Muscle of back (tissue), 11 donors: Measurements from ENCODE around the gene TRAPPC2L. TPM values are rescaled to one million over a fixed set of nuclear protein-coding genes. Genes with fewer than 3 reads are reported as not detected.
"Not testable (repeated sequence)": the region's sequence is repeated elsewhere in the genome, so short reads cannot be mapped to it uniquely, and the experiment has no call there.

Experiments
- DNase-seq, 3 donors: peaks; one replicate each; pipeline versions ENCODE4 v3.0.0 to v3.0.0-alpha.2; 2013
- polyA plus RNA-seq, 10 donors: library from polyadenylated mRNA; unstranded; fragments of 120-200 nt; gene quantifications; one replicate each; pipeline ENCODE4 v1.2.1, GENCODE V29; 2013; ENCODE audit not compliant: insufficient read length in 10 of 10

Gene TRAPPC2L
- polyA plus RNA-seq, 10 donors, result 45.8 to 61.5 (median 53.5) TPM

- no peak for DNase-seq
These were observed 40.0 kb upstream of the TRAPPC2L start for GRCh38 chr16:88816736-88817535.

- no peak for DNase-seq
These were observed 38.9 kb upstream of the TRAPPC2L start for GRCh38 chr16:88817785-88818574.

- no peak for DNase-seq
These were observed 38.4 kb upstream of the TRAPPC2L start for GRCh38 chr16:88818575-88818874.

GRCh38 chr16:88819126-88819525 is 37.8 kb upstream of the TRAPPC2L start:
- DNase-seq, result no peak

GRCh38 chr16:88820385-88821025 is 36.4 kb upstream of the TRAPPC2L start:
- DNase-seq, result no peak

GRCh38 chr16:88821168-88821850 is 35.6 kb upstream of the TRAPPC2L start:
- DNase-seq, result no peak

GRCh38 chr16:88822281-88823040 is 34.5 kb upstream of the TRAPPC2L start:
- DNase-seq, result no peak

- DNase-seq, result not testable (repeated sequence)
These were observed 33.3 kb upstream of the TRAPPC2L start for GRCh38 chr16:88823646-88824045.

GRCh38 chr16:88824256-88825077 is 32.5 kb upstream of the TRAPPC2L start:
- no peak for DNase-seq

- no peak for DNase-seq
These were observed 31.8 kb upstream of the TRAPPC2L start for GRCh38 chr16:88825146-88825545.

- DNase-seq, result no peak
These were observed 30.7 kb upstream of the TRAPPC2L start for GRCh38 chr16:88826070-88826840.

GRCh38 chr16:88827727-88828126 is 29.2 kb upstream of the TRAPPC2L start:
- no peak for DNase-seq

- no peak for DNase-seq
These were observed 28.2 kb upstream of the TRAPPC2L start for GRCh38 chr16:88828711-88829110.

- DNase-seq, result no peak
These were observed 26.7 kb upstream of the TRAPPC2L start for GRCh38 chr16:88830258-88830657.

- no peak for DNase-seq
These were observed 26.1 kb upstream of the TRAPPC2L start for GRCh38 chr16:88830783-88831182.

- DNase-seq, result no peak
These were observed 25.1 kb upstream of the TRAPPC2L start for GRCh38 chr16:88831838-88832237.

- no peak for DNase-seq
These were observed 23.8 kb upstream of the TRAPPC2L start for GRCh38 chr16:88833086-88833485.

GRCh38 chr16:88834670-88835069 is 22.3 kb upstream of the TRAPPC2L start:
- DNase-seq, result no peak

GRCh38 chr16:88835383-88835782 is 21.5 kb upstream of the TRAPPC2L start:
- DNase-seq, result no peak

GRCh38 chr16:88835818-88836217 is 21.1 kb upstream of the TRAPPC2L start:
- DNase-seq, result no peak
